SKM-1 treated with dmso at 0.1 percent for 144 hours (cell line): ENCODE measurements around the gene FOXB1.
A peak's percentile ranks its signal among the peaks of the same experiment; 100 is the strongest.

Source experiments
- DNase-seq: peaks from one replicate; lab custom pipeline; 2025; ENCODE audit not compliant: unreplicated experiment; lab: John Stamatoyannopoulos, UW

FOXB1 gene

DNA sequence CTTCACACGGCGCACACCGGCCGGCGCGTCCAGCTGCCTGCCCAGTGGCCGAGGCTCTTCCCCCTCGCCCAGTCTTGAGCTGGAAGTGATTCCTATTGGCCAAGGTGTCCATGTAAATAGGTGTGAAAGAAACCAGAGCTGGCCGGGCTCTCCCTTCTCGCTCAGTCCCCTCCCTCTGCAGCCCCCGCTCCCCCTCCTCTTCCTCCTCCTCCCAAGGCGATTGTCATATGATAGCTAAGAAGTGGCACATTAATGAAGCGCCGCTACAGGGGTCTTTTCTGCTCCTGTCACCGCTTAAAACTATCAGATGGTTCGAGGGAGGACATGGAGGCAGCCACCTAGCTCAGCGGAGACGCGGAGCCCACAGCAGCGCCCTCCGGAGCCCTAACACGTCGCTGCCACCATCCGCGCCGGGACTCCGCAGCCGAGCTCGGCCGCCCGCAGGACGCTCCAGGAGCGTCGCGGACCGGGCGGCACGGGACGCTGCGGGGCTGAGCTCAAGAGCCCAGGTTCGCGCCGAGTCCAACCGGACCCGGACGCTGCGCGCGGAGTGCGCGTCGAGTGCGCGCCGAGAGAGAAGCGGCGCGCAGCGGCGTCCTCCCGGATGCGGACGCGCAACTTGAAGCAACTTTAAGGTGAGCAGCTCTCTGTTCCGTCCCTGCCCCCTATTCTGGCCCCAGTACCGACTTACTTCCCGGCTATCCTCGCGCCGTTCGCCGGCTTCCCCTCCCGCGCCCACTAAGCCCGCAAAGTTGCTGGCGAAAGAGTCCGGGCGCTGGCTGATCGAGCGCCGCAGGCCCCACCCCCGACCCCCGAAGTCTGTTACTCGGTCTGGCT lies at the start of gene FOXB1:
FOXB1 (plus strand) TSS at position 303 of the 837 bp plus-strand sequence. CDS start 653 bp downstream, outside the sequence.
- no peak for DNase-seq

DNA sequence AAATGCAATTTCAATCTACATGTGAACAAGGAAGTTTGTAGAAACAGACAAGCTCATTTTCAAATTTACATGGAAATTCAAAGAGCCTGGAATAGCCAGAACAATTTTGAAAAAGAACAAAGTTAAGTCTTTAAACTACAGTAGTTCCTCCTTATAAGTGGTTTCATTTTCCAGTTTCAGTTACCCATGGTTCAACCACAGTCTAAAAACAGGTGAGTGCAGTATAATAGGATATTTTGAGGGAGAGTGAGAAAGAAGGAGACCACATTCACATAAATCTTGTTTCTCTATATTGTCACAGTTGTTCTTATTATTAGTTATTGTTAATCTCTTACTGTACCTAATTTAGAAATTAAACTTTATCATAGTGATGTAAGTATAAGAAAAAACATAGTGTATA lies 45.8 kb upstream of the FOXB1 start:
- no peak for DNase-seq

DNA sequence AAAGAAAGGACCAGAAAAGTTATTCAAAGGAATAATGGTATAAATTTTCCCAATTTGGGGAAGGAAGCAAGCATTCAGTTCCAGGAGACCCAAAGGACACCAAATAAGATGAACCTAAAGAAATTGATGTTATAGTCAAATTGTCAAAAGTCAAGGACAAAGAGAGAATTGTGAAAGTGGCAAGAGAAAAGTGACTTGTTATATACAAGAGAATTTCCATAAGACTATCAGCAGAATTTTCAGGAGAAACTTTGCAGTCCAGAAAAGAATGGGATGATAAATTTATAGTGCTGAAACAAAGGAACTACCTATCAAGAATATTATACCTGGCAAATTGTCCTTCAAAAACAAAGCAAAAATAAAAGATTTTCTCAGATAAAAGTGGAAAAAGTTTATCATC lies 43.8 kb upstream of the FOXB1 start:
- no peak for DNase-seq

DNA sequence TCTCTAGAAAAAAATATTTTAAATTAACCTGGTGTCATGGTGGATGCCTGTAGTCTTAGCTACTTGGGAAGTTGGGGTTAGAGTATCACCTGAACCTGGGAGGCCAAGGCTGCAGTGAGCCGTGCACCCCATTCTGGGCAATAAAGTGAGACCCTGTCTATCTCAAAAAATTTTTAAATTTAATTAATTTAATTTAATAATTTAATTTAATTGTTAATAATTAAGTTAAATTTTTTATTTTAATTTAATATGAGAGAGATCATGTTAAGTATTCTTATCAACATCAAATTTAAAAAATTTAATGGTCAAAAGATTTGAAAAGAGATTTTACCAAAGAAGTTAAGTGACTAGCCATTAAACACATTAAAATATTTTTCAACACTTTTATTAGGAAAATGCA lies 40.8 kb upstream of the FOXB1 start:
- no peak for DNase-seq

DNA sequence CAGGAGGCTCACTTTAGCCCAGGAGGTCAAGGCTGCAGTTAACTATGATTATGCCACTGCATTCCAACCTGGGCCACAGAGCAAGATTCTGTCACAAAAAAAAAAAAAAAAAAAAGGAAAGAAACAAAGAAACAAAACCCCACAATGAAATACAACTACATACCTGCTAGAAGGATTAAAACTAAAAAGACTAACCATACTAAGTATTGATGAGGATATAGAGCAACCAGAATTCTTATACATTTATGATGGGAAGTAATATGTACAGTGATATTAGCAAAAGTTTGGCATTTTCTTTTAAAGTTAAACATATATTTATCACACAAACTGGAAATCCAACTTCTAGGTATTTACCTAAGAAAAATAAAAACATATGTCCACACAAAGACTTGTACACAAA lies 40.2 kb upstream of the FOXB1 start:
- no peak for DNase-seq

DNA sequence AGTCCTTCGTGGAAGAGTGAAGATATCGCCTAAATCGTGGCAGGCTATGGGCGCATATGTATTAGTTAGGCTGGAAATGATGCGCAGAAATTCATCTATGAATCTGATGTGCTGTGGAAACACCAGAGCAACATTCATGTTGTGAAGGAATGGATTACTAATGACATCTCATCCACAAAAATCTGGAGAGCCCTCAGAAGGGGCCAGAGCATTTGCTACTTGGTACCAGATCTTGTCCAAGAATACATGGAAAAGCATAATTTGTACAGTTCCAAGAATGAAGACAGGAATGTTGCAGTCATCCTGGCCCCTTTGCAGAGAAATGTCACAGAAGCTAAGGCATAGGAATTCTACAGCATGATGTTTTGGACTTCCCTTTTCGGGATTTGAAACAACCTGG lies 38.4 kb upstream of the FOXB1 start:
- DNase-seq = no peak

DNA sequence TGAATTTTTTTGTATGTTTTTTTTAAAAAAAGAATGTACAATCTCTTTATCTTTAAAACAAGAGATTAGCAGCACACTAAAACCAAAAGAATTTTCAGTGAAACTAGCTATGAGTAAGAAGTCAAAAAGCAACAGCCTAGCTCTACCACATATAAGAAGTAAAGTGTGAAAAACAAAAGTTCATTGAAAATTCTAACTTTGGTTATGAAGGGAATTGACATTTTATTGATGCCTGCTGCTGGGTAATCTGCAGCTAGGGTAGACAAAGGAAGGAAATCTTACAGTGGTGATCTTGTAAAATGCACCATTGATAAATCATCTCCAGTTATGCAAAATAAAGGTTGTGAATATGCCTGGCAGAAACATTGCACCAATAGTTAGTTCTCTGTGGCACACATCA lies 37.8 kb upstream of the FOXB1 start:
- no peak for DNase-seq

DNA sequence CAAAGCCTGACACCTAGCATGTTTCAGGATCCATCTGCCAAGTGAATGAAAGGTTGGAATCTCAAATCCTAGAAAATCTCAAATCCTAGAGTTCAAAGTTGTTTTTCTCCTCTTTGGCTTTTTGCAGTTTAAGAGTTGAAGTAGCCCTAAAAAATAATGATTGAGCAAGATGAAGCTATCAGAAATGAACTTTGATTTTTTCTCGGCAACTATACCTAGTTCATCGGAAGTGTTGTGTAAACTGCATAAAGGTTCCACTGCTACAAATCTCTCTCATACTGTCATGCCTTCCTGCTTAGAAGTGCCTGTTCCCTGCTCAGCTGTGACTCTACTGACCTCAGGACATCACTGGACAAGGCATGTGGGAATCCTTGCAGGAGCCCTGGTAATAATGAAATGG lies 35.8 kb upstream of the FOXB1 start:
- no peak for DNase-seq

DNA sequence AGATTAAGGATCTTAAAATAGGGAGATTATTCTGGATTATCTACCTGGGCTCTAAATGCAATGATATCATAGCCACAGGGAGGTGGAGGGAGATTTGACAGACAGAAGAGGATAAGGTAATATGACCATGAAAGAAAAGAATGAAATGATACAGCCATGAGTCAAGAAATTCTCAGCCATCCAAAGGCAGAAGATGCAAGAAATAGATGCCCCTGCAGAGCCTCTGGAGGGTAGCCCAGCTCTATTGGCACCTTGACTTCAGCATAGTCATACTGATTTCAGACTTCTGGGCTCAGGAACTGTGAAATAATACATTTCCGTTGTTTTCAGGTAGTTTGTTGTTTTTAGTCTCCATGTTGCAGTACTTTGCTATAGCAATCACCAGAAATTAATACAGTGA lies 31.9 kb upstream of the FOXB1 start:
- DNase-seq = no peak

DNA sequence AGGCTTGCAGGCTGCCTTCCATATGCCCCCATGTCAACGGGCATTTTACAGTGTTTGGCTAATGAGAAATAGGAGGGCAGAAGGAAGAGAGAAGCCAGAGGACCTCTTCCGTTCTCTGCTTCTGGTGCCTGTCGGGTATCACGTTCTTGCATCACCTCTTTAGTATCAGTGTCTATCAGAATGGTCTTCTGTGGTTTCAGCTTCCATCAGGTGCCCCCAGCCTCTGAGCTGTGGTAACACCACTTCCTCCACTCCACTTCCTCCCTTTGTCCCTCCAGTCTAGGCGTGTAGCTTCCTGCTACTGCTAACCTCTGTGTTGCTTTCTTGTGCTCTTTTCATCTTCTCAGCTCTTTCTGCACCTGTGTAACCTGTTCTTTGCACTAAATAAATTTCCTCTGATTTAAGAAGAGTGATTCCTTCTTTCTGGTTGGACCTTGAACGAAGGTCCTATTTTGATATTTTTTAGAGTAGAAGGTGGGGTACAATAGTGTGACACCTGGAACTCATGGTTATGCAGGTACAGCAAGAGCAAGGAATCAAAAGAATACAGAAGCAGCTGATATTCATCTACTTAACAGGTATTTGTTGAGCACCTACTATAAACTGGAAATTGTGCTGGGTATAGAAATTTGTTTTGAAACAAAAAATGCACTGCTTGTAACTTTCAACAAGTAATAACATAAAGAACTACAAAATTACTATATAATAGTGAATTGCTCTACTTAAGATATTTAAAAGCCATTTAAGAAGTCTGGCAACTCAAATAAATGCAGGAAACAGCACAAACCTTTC lies 27.4 kb upstream of the FOXB1 start:
- DNase-seq = peak; percentile 95

DNA sequence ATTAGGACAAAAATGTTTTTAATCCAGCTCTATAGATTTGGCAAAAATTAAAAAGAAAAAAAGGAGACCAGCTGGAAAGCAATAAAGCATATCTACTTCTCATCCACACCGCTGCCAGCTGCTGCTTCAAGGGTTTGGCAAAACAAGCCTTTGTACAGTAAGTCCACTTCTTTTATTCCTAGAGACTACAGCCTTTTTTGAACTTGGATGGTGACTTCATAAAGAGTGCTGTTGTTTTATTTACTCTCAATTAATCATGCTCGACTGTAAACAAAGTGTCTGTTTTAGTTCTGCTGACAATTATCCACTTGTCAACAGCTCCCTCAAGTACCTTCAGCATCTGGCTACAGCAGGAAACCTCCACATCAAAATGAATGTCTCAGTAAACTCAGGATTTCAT lies 12.3 kb upstream of the FOXB1 start:
- no peak for DNase-seq

DNA sequence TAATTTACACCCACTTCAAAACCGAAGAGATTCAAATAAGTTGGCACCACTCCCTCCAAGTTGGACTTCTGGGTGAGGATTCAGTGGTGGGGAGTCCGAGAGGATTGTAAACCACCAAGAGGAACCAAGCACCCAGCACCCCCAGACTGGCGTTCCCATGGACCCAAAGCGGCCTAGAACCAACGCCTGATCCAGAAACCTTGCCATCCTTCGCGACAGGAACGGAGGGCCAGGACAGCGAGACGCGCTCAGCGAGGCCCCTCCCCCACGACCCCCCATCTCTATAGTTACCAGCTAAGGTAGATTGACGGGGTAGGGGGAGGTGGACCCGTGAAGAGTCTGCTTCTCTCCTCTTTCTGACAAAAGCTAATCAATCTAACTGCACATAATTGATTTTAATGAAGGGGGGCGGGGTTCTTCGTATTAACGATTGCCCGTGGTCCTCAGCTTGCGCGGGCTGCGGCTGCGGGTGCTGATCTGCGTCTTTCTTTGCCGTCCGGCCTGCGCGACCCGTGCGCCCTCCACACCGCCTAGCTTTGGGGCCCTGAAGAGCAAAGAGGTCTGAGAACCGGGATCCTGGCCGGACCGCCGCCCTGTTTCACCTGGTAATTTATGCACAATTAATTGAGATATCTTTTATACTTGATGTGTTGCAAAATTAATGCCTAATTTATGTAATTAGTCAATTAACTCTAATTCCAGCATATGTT lies 10.9 kb upstream of the FOXB1 start:
- no peak for DNase-seq

DNA sequence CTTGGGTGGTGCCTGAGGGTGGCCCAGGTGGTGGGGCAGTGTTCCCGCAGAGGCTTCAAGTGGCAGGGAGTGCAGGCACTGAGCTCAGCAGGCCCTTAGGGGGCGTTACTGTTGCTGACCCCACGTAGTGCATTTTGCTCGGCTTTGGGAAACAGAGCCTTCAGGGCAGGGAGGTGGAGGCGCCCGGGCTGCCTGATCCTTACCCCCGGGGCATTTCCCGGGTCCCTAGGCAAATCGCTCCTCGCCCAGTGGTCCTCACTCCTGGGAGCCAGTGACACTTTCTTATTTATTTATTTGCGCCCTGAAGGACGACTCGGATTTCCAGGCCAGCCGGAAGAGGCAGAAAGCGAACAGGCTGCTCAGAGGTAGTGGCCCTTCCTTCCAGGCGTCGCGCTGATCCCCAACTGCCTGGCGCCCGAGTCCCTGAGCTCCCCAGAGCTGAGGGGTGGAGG lies 10.1 kb upstream of the FOXB1 start:
- no peak for DNase-seq

DNA sequence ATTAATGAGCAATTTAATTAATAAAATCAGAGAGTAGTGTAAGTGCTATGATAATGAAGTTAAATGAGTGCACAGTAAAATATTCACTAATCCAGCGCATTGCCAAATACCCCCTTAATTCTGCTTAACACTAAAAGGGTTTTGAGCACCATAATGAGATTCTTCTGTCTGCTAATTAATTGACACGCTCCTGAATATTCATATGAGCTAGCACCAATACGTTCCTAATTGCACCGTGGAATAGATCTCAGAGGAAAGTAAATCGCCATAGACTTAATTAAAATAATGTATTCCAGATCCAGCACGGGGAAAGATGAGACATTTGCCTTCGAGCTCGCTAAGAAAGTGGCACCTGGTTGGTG lies 9.6 kb upstream of the FOXB1 start:
- DNase-seq = no peak

DNA sequence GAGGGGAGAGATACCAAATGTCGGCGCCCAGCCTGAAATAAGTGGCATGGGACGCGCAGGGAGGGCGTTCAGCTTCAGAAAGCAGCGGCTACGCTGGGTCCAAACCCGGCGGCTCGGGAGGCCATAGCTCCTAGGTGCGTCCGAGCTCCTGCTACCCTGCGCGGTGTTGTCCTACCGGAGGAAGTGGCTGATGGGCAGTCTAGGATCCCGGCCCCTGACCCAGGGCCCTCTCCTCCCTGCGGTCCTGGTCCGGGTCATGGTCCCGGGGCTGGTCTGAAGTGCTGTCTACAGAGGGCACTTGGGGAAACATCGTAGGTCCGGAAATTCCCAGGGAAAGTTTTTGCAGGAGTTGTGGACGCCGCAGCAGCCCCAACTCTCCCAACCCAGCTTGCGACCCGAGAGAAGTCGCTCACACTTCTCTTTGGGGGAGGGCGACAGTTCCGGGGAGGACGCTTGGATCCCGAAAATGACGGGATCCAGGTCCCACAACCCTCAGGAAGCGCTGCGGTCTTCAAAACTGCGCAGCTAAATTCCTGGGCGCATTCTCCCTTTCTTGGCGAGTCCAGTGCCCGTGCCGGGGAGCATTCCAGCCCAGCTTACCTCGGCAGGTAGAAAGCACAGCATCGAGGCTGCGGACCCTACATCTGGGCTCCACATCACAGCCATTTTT lies 9.1 kb upstream of the FOXB1 start:
- no peak for DNase-seq

DNA sequence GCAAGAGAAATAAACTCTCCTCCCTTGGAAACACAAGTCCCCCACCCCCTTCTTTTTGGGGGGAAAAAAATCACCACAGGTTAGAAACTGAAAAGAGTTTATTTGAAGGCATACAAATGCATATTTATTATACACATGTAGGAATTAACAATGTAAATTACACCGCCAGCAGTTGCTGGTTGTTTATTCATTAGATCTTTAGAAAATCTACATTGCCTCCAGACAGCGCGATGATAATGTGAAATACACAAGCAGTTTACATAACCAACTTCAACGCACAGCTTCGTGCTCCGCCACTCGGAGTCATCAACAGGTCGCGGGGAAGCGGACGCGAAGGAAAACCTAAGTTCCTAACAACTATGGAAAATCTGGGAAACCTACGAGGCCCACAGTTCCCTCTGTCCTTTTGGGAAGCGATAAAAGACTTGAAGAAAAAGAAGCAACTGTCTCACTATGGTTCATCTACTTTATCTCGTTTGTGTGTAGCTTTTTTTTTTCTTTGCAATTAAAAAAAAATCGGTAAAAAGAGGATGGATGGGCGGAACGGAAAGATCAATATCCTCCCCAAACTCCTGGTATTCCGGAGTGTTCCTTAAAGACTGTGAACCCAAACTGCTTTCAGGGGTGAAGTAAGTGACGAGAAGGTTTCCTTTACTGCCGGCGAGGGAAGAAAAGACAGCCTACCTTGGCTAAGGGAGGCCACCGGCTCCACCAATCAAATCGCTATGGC lies 8.4 kb upstream of the FOXB1 start:
- DNase-seq = no peak

DNA sequence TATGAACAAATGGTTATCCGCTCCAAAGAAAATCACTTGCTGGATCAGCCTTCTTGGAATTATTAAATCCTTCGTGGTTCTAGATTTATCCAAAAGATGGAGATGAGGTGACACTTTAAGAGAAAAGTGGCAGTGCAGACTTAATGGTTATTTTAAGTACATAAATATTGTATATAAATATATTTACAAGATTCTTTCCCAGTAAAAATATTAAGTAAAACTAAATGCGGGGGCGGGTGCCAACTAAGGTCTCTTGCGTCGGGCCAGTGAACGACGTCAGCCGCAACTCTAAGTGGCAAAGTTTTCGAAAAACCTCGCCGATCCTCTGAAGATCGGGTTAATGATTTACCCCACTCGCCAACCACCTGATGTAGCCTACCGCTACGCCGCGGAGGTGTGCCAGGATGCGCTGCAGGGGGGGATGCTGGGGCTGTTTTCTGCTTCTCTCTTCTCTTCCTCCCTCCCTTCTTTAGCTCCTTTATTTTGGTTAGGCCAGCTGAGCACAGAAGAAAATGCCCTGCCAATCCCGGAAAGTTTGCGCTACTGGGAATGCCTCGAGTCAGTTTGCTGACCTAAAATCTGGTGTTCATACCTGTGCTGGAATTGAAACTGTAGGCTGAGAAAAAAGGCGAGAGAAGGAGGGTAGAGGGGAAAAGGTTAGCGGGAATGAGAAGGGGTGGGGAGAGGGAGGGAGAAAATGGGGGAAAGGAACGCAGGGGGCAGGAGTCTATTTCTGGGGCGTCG lies 7.6 kb upstream of the FOXB1 start:
- DNase-seq = no peak

DNA sequence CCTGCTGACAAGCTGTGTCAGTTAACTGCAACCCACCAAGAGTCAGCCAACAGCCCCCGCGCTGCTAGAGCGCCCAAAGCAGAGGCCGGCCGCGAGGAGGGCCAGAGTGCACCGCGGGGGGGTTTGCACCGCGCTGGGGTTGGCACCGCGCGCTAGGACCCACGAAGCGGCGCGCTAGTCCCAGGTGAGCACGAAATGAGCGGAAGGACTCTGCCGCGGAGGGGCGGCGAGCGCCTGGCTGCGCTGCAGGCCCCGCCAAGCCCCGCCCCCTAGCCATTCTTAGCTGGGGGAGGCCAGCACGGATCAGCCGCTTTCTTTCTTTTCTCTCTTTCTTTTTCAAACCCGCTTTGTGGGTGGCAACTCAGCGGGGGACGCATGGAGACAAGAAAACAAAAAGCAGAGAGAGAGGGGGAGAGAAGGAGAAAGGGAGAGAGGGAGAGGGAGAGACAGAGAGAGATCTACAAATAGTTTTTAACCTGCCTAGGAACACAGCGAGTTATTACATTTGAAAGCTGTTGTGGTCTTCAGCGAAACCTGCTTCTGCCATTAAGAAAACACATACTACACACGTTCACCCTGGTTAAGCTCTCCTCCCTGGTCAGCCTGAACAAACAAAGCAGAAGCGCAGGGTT lies 6.9 kb upstream of the FOXB1 start:
- DNase-seq = no peak

DNA sequence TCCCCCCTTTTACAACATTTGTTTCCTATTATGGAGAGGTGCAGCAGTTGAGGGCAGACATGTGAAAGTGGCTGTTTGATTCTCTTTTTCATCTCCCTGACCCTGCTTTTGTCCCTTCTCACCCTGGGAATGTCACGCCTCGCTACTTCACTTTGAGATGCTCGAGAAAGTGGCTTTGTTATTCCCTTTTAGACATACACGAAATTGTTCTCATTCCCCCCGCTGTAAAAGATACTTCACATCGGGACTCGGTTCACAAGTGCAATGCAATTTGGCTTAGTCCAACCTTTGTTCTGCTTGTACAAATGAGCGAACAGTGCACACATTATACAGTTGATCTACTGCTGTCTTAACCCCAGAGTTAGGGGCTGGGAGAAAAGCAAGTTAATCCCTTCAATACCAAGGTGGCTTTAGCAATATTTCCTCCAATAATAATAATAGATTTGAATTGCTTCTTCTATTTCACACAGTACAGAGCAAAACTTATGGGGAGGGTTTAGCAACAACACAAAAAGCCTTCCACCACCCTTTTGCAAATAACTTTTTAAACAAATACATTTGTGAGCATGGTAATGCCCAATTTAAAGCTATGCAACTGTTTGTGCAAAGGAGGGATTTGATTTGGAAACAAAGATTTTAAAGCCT lies 5.7 kb upstream of the FOXB1 start:
- no peak for DNase-seq
